ENCODE measurements around the gene HERC5.

HERC5 gene

DNA sequence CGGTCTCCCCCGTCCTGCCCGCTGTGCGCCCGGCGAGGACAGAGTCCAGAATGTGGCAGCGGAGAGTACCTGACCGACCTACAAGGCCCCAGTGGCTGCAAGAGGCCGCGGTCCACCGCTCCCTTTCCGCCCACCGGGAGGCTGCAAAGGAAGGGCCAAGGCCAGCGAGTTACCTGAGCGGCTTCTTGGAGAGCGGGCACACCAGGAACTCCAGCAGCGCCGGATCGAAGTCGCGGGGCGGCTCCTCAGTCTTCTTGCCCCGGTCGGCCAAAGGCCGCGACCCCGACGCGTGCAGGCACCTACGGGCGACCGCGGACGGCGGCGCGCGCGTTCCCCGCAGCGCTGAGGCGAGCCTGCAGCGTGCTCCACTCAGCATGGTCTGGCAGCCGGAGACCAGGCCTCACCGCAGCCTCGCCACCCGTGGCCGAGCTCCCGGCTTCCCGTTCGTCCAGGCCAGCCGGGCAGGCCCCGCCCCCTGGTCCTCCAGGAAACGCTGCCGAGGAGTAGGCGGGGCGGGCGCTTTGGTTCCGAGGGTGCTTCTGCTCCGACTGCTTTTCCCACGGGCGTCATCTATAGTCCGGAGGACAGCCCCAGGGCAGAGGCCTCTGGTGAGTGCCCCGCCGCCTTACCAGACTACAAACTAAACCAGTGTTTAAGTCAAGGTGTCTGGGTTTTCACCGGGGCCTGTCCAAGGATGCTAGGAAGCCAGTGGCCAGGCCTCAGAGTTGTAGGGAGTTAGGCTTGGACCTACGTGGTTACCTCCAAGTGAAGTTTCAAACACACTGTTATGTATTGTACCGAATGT lies 66.6 kb downstream of the HERC5 start, which contains the start of gene PYURF:
TSS of gene PYURF (minus strand) at position 452 of the 805 bp plus-strand sequence. CDS start at position 376, 76 bp downstream.
- DNase-seq, result peak; percentile 55

GRCh38 chr4:88524171-88524570 lies 67.3 kb downstream of the HERC5 start:
- no peak for DNase-seq

DNA sequence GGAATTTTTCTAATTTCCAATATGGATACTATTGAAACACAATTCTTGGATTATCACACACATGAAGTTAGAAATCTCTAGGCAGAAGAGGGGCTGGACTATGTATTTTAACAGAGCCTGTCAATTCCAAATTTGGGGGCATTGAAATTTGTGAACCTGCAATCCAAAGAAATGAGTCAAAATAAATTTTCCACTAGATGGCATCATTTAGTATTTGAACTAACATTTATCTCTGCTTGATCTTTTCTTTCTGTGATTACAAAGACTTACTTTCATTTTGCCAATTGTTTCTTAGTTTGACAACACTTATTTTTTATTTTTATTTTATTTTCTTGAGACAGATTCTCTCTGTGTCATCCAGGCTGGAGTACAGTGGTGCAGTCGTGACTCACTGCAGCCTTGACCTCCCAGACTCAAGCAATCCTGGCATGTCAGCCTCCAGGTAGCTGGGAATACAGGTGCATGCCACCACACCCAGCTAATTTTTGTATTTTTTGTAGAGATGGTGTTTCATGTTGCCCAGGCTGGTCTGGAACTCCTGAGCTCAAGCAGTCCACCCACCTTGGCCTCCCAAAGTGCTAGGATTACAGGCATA lies 69.4 kb downstream of the HERC5 start:
- DNase-seq, result no peak

DNA sequence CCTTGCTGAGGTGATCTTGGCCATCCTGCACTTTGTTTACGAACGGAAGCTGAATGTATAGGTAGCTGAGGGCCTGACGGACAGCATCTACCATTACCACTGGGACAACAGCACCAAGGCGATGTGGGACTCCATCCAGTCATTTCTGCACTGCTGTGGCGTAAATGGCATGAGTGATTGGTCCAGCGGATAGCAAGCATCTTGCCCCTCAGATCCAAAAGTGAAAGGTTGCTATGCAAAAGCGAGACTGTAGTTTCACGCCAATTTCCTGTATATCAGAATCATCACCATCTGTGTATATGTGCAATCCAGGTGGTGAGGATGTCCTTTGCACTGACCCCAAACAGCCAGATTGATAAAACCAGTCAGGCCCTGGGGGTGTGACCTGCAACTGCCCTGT lies 70.9 kb downstream of the HERC5 start:
- no peak for DNase-seq

- DNase-seq, result no peak
These were observed 71.9 kb downstream of the HERC5 start for GRCh38 chr4:88528861-88529260.

DNA sequence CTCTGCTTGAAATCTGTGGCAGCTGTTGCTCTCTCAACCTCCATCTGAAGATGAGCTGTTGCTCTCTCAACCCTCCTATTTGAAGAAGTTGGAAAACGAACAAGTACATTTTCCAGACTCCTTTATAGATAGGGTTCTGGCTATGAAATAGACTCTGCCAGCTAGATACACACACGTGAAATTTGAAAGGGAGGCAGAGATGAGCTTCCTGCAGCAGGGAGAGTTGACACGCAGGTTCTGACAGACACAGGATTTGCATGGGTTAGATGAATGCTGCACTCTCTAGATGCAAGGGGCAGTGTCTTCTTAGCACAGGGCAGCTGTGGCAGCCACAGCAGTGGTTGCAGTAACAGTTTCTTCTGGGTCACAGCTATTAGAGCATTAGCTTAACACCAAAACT lies 74.6 kb downstream of the HERC5 start:
- no peak for DNase-seq

DNA sequence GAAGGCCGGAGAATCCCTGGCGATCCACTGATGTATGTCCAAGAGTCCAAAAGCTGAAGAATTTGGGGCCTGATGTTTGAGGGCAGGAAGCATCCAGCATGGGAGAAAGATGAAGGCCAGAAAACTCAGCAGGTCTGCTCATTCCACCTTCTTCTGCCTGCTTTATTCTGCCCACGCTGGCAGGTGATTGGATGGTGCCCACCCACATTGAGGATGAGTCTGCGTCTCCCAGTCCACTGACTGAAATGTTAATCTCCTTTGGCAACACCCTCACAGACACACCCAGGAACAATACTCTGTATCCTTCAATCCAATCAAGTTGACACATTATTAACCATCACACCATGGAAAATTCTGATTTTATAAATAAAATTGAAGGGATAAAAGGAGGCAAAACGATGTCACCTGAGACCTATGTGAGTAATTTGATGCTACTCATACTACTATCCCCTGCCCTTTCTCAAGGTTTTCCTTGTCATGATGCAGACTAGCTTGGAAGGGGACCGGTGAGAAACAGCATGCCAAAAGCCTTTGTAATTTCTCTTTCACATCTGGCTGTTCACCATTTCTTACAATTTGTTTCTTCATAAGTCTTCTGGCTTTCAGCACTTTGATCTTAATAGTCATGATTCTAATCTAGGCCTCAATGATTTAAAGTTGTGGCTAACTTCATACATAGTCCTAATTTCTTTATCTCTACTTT lies 76.3 kb downstream of the HERC5 start:
- no peak for DNase-seq

DNA sequence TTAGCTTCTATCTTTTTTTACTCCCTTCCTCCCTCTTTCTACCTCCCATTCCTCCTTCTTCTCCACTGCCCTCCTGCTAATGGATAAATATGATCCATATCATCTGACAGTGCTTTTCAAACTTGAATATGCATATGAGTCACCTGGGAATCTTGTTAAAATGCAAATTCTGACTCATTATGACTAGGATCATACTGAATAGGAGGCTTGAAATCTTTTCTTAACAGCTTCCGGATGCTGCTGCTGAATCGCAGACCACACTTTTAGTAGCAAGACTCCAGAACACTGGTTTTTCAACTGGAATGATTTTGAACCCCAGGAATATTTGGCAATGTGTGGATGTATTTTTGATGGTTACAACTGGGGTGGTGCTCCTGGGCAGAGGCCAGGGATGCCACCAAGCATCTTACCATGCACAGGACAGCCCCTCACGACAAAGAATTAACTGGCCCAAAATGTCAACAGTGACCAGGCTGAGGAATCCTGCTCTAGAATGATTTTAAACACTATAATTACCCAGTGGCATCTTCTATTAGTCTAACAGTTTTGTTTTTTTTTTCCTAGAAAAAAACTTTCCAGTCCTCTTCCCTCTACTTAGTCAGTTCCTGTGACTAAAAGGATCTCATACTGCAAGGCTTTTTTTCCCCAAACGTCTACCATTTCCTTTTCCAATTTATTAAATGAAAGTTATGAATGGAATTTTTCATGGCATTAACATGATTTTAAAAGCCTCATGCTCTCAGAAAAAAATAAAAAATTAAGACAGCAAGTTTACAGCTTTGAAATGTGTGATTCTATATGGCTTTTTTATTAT lies 77.2 kb downstream of the HERC5 start:
- no peak for DNase-seq

- DNase-seq, result no peak
These were observed 78.3 kb downstream of the HERC5 start for GRCh38 chr4:88535090-88535755.

DNA sequence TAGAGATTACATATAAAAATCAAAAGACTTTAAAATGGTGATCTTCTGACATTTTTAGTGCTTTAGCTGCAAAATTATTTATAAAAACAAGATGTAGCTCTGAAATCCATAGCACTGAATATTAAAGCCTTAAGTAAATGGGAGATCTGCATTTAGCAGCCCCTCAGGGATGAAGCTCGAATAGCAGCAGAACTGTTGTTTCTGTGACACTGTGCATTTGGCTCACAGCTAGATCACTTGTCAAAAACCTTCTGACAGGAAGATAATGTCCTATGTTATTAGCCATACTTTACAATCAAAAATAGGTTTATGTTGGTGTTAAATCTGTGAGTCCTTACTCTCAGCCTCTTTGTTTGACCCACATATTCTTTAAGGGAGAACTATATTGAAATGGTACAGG lies 80.8 kb downstream of the HERC5 start:
- no peak for DNase-seq

- peak; percentile 73 for DNase-seq
These were observed 82.6 kb downstream of the HERC5 start for GRCh38 chr4:88539322-88540068.

DNA sequence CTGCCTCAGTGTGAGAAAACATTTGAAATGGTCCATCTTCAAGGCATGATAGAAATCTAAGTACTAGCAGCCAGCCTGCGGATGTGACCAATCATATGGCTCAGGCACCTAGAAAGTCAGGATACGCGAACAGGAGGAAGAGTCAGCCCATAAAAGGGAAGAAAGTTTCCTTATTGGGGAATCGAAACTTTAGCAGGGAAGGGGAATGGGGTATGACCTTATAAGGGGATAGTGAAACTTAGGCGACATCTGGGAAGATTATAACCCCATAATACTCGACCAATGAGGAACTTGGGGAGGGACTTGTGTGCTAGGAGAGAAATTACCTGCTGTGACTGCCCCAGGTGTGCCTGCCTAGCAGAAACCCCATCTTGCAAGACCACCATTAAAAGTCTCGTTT lies 92.9 kb downstream of the HERC5 start:
- no peak for DNase-seq
